IPS-NIHi7 (cell line): Measurements from ENCODE around the gene CFAP92.
"Not testable (repeated sequence)": the region's sequence is repeated elsewhere in the genome, so short reads cannot be mapped to it uniquely, and the experiment has no call there.

Experiments
- DNase-seq: peaks from one replicate; pipeline ENCODE4 v3.0.0; 2012; ENCODE audit warnings: mixed read lengths; ENCODE audit errors: extremely low spot score

CFAP92 gene

DNA sequence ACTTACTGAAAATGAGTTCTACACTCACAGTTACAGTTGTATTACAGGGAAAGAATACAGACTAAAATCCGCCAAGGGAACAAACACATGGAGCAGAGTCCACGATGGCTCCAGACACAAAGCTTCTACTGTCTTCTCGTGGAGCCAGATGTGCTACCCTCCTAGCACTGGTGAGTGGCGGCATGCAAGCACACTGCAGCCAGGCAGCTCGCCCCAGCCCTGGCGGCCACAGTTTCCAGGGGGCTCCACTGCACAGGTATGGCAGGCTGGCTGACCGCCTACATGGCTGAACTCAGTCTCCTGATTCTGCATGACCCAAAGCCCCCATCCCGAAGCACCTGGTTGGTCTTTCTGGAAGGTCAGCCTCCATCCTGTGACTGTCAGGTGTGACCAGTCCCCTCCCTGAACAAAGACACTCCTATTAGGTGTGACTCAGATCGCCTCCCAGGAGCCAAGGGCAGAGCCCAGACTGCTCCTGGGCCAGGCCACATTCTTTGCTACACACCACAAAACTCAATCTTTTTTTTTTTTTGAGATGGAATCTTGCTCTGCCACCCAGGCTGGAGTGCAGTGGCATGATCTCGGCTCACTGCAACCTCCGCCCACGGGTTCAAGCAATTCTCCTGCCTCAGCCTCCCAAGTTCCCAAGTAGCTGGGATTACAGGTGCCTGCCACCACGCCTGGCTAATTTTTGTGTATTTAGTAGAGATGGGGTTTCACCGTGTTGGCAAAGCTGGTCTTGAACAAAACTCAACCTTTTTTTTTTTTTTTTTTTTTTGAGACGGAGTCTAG, 51.5 kb downstream of the CFAP92 start:
- DNase-seq = no peak

DNA sequence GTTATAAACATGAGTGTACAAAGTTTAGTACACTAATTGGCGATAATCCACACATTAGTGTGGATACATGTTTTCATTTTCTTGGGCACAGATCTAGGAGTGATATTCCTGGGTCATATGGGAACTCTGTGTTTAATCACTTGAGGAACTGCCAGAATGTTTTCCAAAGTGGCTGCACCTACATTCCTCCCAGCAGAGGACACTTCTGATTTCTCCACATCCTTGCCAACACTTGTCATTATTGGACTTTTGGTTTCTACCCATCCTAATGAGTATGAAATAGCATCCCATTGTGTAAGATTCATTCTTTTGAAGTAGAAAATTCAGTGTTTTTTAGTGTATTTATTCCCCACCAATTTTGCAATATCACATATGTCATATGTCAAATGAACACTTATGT, 53.6 kb downstream of the CFAP92 start:
- no peak for DNase-seq

DNA sequence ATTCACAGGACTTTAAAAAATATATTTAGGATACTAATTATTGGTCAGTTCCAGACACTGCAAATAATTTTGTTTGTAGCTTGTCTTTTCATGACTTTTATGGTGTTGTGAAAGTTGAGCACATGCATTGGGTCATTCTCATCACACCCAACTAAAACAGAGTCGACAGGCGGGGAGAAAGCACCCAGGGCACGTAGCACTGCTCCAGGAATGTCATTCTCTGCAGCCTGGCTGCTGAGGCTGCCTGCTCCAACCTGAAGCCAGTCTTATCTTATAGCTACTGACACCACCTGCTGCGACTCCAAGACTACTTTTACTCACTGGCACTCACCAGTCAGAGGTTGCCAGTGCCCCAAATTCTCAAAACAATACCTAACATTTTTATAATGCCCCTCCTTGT, 57.5 kb downstream of the CFAP92 start:
- DNase-seq = no peak

DNA sequence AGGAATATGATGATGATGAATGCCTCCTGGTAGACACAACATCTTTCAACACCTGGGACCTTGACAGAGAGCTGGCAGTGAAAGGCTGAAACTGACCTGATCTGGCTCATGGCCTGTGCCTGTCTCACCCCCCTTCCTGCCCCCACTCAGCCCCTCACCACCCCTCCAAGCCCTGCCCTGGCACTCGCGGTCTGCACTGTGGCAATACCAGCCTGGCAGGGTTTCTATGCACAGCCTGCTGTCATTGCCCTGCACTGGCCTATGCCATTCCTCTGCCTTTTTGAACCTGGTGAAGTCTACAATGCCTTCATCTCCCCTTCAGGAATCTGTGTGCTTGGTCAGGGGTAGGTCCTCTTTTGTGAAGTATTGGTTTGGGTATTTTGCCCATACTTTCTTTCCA, 58.0 kb downstream of the CFAP92 start:
- no peak for DNase-seq

DNA sequence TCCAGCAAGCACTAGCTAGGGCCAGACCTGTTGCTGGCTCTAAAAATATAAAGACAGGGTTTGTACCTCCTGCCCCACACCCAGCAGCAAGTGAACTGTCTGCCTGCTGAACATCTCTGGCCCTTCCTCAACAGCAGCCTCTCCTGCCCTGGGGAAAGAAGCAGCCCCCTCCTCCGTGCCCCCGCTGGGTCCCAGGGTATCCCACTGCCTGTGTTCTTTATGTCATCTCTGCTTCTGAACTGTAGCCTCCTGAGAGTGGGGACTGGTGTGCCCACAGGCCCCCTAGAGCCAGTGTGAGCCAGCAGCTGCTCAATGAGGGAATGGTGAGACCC, 60.0 kb downstream of the CFAP92 start:
- no peak for DNase-seq

DNA sequence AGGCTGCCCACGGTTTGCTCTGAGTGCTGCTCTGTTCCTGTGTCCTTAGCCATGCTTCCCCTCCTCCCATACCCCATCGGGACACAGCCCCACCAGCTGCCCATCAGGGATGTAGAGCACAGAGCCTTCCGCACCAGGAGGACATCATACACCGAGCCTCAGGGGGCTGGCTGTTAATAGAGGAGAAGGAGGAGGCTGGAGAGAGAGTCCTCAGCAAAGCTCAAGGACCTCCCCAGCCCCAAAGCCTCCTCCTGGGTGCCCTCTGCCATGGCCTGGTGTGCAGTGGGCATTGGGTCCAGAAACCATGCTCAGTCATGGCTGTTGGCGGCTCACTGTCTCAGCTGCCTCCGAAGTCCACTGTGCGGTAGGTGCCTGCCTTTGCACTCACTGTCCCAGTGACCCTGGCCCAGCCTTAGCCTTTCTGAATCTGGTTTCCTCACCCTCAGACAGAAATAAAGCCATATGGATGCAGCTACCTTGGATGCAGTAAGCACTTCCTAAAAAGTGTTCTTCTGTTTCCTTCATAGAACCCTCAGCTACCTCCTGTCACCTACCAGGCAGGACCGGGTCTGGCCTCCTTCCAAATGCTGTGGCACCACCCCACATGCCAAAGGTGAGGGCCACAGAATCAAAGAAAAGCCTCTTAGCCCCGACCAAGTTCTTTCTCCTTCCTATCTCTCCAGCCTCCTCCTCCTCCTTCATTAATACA, 60.5 kb downstream of the CFAP92 start:
- no peak for DNase-seq

DNA sequence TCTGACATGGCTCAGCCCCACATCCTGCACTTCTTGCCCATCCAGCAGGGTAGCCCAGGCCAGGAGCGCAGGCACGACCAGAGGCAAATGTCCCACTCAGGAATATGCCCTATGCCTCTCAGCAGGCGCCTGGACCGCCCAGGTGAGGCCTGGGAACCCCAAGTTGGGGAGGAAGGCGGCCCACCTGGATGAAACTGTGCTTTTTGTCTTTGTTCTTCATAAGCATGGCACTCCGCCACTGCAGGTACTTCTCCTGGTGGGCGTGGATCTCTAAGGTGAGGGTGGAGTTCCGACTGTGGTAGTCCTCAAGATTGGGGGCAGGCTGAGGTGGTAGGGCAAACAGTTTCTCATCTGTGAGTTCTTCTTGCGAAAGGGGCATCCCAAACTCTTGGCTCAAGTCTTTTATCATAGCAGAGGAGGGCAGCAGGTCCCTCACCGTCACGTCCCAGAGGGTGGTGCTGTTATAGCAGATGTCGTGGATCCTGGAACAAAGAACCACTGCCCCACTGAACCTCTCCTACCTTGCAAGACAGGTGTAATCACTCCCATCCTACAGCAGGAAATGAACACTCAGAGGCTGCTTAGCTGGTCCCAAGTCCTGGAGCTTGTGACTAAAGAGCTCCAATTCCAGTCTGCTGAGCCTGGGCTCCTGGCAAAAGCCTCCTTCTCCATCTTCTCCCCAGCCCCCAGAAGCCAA, 61.2 kb downstream of the CFAP92 start:
- no peak for DNase-seq

DNA sequence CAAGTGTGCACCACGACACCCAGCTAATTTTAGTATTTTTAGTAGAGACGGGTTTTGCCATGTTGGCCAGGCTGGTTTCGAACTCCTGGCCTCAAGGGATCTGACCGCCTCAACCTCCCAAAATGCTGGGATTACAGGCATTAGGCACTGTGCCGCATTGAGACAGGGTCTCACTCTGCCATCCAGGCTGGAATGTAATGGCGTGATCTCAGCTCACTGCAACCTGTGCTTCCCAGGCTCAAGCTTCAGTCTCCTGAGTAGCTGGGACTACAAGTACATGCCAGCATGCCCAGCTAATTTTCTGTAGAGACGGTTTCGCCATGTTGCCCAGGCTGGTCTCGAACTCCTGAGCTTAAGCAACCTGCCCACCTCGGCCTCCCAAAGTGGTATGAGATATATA, 62.8 kb downstream of the CFAP92 start:
- DNase-seq = no peak

DNA sequence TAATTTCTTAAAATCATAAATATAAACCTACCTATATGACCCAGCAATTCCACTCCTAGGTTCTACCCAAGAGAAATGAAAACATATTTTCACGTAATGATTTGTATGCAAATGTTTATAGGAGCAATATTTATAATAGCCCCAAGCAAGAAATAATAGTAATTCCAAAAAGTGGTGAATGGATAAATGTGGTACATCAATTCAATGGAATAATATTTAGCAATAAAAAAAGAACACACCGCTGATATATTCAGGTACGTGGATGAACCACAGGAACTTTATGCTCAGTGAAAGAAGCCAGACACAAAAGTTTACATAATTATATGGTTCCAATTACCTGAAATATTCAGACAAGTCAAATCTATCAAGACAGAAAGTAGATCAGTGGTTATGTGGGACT, 64.5 kb downstream of the CFAP92 start:
- DNase-seq = no peak

DNA sequence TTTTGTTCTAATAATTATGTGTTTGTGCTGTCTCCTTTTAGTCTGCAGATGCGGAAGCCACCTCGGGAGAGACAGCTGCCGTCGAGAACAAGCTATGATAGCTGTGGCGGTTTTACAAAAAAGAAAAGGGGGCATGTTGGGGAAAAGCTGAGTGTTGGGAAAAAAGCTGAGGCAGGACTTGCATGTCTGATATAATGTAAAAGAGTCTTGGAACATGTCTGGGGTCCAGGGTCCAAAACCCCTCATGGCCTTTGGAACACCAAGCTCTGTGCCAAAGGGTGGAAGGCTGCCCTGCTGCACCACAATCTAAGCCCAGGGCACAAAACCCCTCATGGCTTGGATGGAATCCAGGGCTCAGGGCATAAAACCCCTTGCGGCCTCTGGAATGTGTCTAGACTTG, 69.9 kb downstream of the CFAP92 start:
- not testable (repeated sequence) for DNase-seq

DNA sequence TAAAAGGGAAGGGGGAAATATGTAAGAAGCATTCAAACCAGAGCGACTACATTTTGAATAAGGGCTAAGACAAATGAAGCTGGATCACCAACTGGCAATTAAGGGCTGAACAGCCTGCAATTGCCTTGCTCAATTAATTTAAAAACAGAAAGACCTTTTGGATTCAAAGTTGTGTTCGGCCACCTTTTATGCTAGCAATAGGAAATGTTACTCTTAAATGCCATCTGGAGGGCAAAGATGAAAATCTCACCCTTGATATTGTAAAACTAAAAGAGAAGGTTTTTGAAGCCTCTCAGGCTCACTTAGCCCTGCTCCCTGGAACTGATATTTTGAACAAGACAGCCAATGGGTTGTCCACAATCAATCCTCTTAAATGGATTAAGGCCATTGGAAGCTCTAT, 70.3 kb downstream of the CFAP92 start:
- DNase-seq = no peak

DNA sequence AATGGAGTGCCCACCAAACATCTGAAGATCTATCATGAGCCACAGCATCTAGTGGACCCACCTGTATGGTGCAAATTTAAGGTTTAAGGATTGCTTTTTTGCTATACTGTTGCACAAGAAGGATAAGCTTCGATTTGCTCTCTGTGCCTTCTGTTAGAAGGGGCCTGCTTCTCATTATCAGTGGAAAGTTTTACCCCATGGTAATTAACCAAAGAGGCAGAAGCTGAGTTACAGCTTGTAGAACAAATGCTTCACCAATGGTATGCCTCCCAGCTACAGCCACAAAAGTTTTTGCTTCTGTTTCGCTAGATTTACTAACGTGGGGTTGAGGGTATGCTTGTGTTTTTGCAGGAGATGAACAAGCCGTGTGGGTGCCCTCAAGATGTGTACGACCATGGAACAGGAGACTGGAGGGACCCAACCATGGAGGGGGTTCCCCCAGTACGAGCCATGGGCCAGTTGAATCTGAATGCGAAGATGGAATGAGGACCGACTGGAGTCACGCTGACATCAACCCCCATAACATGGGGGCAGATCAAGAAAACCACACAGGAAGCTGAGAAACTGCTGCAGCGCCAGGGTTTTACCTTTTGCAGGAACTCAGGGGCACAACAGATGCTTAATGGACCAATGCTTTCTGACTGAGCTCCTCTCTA, 70.9 kb downstream of the CFAP92 start:
- no peak for DNase-seq

DNA sequence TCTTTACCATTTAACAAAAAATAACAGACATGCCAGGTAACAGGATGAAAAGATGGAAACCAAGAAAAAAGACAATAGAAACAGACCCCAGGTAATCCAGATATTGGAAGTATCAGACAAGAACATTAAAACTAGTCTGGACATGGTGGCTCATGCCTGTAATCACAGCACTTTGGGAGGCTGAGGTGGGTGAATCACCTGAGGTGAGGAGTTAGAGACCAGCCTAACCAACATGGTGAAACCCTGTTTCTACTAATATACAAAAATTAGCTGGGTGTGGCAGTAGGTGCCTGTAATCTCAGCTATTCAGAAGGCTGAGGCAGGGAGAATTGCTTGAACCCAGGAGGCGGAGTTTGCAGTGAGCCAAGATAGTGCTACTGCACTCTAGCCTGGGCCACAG, 73.9 kb downstream of the CFAP92 start:
- no peak for DNase-seq

DNA sequence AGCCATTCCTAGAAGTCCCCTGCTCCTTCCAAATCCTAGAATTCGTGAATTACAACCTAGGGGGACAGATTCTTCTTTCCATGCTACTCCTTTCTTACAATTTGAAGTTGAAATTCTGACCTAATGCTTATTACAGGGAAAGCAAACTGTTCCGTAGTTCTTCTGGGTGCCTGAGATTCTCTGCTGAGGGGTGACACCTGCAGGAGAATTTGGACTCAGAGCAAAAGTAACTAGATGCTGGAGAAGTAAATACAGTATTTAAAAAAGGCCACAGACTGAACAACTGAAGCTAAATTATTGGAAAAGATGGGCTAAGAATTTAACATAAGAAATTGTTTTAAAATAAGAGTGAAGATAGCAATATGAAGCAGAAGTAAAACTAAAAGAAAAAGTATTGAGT, 76.6 kb downstream of the CFAP92 start:
- no peak for DNase-seq

DNA sequence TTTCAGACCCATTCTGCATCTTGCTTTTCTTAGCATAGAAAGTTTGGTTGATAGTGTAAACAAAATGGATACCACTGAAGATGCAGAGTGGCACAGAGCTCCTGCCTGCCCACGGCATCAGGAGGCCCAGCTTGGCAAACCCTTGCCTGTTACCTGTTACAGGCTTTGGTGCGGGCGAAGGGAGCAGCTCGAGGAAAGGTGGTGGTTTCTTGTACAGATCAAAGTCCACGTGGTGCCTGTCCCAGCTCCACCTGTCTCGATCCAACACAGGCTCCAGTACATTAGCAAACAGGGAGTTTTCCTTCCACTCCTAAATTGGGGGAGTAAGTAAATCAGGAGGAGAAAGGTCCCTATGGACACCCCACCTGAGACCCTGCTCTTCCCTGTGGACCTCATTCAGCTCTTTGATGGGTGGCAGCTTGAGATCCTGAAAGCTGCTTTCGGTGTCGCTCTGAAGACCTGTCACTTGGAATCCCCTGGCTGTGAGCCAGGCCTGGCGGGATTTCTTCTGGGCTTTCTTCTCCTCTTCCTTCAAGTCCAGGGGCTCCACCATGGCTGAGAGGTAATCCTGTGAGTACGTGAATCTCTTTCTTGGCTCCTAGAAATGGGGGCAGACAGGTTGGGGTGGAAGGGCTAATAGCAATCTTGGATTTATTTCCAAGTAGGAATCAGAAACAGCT, 78.8 kb downstream of the CFAP92 start:
- DNase-seq = no peak

DNA sequence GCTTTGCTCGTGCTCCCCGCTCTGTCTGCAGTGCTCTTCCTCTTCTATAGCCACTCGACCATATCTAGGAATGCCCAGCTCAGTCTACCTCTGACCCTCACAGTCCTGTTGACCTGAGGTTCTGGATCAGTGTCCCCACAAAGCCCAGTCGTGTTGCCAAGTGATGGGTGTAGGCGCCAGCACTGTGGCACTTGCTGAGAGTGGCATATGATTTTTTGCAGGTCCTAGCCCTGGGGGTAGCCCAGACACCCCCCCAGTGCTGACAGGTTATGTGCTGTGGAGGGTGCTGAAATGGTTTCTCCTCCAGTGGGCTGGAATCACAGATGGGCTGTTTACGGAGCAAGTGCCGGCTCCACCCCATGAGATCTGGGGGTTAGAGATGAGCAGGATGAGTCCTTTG, 82.0 kb downstream of the CFAP92 start:
- DNase-seq = no peak

DNA sequence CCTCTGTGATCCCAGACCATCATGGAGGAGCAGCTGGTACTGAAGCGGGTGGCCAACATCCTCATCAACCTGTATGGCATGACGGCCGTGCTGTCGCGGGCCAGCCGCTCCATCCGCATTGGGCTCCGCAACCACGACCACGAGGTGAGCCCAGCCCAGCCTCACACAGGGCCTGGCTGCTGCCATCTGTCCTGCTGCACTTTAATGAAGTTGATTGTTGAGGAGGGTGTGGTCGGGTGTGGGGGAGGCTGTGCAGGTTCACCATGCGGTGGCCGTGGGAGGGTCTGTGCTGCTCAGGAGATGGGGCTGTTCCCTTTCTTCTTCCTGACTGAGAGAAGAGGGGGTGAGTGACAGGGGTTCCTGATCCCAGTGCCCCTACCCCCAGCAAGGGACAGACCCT, 83.9 kb downstream of the CFAP92 start:
- DNase-seq = no peak

DNA sequence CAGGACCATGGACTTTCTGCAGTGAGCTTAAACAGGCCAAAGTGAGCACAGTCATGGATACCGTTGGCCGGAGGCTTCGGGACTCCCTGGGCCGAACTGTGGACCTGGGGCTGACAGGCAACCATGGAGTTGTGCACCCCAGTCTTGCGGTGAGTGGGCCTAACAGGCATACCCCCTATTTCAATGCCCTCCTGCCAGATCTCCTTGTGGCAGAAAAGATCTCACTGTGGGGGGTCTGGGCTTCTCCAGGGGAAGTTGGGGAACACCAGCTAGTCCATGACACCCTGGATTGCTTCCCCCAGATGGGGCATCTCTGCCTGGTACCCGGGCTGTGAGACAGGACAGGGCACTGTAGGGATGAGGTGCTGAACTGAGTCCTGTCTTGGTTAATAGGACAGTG, 84.9 kb downstream of the CFAP92 start:
- no peak for DNase-seq

DNA sequence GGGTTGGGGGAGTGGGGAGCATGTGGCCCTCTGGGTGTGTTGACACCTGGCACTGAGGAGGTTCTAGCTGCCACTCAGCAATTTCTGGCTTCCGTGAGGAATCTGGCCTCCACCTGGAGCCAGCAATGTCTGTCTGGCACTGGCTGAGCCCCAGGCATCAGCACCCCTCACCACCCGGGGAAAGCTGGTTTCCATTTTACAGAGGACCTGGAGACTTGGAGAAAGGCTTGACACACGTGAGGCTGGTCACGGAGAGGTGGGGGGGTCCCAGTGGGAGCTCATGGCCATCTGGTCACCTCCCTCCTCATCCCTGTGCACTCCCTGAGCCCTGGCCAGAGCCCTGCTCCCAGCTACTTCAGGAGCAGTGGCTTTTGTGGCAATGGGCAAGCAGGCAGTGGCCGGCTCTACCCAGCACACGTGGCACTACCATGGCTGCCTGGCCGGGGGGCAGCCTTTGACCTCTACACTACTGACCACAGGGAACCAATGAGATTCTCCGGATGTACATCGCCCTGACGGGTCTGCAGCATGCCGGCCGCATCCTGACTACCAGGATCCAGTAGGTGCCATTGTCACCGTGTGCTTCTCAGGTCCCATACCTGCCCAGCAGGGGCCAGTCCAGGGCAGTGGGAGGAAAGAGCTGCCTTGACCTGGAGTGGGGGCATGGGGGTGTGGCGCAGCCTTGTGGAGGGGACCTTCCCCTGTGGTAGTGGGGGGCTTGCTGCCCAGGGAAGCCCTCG, 86.0 kb downstream of the CFAP92 start:
- no peak for DNase-seq

DNA sequence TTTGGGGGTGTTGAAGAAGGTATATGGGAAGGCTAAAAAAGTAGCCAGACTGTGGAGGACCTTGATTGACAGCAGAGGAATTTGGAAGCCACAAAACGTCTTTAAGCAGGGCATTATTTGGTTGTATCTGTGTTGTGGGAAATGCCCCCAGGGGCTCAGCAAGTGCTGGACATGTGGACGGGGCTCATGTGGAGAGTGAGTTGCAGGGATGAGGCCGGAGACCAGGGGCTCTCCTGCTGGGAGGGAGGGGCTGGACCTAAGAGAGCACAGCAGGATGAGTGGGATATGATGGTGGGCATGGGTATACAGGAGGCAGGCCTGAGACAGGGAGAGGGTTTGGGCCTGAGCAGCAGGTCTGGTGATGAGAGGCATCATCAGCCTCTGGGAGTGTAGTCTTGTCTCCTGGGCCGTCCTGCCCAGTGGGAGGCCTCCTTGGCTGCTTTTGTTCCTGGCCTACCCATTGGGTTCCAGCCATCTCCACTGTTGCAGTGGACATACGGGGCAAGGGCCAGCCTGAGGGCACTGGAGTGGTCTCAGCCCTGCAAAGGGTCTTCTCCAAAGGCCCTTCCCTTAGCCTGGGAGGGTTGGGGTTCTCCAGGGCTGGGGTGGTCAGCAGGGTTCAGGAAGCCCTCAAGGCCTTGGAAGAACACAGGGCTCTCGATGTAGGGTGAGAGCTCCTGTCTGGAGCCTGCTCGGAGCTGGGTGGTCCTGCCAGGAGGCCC, 86.9 kb downstream of the CFAP92 start:
- no peak for DNase-seq
